HFF-Myc (cell line): ENCODE results near the gene MAEA.

Experiments used
- DNase-seq: peaks from one replicate; pipeline ENCODE4 v3.0.0-alpha.2; 2011; ENCODE audit warnings: low read depth; ENCODE audit errors: extremely low read depth
- H3K4me3 ChIP-seq: replicated peaks from 2 replicates; pipeline ENCODE4 v1.5.1; 2011; ENCODE audit warnings: low read depth, mild to moderate bottlenecking, control low read depth, low read length
- CTCF ChIP-seq: IDR thresholded peaks from 2 replicates; pipeline ENCODE4 v1.5.1; 2012; ENCODE audit warnings: mild to moderate bottlenecking, low read depth, low read length, control low read depth; ENCODE audit errors: missing control alignments

MAEA gene

DNA sequence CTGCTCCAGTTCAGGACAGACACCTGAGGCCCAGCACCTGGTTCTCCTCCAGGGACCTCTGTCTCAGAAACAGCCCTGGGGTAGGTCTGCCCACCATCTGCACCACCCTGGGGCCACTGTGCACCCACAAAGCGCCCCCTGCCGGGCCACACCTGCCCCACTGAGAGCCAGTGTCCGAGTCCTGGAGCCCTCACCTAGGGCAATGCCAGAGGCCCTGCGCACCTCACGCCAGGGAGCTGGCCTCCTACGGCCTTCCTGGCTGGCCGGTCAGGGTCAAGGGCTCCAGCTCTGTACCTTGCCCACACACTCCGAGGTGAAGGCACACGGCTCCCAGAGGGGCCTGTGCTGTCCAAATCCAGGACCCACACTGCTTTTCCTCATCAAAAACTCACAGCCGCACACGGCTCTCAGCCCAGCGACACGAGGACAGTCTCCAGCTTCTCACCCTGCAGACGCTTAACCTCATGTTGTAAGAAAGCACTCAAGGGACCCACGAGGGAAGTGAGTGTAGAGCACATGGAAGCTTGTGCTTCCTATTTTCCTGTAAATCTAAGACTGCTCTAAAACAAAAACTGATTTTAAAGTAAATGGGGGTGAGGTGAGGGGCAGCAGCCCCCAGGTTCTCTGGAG lies 46.1 kb upstream of the MAEA start:
- TF ChIP-seq CTCF = no peak
- DNase-seq = no peak
- H3K4me3 ChIP-seq = no peak overlapping the region

- no peak for TF ChIP-seq CTCF
- no peak for DNase-seq
- H3K4me3 ChIP-seq = no peak overlapping the region
These were observed 45.4 kb upstream of the MAEA start for GRCh38 chr4:1244081-1244977.

DNA sequence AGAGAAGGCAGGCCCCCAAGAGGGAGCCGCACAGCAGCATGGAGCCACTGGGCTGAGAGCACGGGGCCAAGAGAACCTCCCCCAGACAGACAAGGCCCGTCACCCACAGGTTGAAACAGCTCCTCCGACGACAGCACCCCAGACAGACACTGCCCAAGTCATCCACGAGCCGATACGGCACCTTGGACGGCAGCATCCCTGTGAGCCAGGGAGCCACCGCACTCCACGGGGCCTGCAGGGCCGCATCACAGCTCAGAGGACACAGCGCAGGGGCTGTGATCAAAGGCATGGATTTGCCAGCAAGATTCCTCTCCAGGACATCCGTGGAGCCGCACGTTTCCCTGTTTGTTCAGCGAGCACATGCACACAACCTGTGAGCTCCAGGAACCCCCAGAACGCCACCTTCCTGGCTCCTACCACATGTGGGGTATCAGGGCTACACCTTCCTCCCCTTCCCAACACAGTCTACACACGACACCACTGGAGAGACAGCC lies 44.7 kb upstream of the MAEA start:
- DNase-seq = no peak
- TF ChIP-seq CTCF = no peak
- H3K4me3 ChIP-seq = no peak overlapping the region

GRCh38 chr4:1245481-1246051 lies 44.1 kb upstream of the MAEA start:
- TF ChIP-seq CTCF = no peak

GRCh38 chr4:1246111-1246881 lies 43.4 kb upstream of the MAEA start:
- no peak for DNase-seq
- TF ChIP-seq CTCF = no peak
- H3K4me3 ChIP-seq = peak overlapping the region; percentile 80

More at GRCh38 chr4:1245481-1246051, 44.1 kb upstream of the MAEA start:
- no peak for DNase-seq
- H3K4me3 ChIP-seq = peak overlapping the region; percentile 80; the same call in 1 of the 2 replicates
